Endodermal cell (in vitro differentiated cells): ENCODE data around the gene SCARF1. TPM values are rescaled to one million over a fixed set of nuclear protein-coding genes. Genes with fewer than 3 reads are reported as not detected.

Experiments
- DNase-seq: peaks from one replicate; pipeline ENCODE4 v3.0.0-alpha.2; 2017
- H3K27ac ChIP-seq: 2 replicates; pipeline ENCODE4 v1.5.1; 2013; ENCODE audit warnings: mild to moderate bottlenecking, low read depth, low read length, moderate library complexity
- H3K27me3 ChIP-seq: 2 replicates; pipeline ENCODE4 v1.6.1; 2013; ENCODE audit warnings: mild to moderate bottlenecking, low read length, moderate library complexity; ENCODE audit not compliant: insufficient read depth, control insufficient read depth, poor library complexity, severe bottlenecking
- H3K36me3 ChIP-seq: 2 replicates; pipeline ENCODE4 v1.7.0; 2013; ENCODE audit warnings: mild to moderate bottlenecking, low read length, moderate library complexity; ENCODE audit not compliant: control insufficient read depth, insufficient read depth
- H3K4me1 ChIP-seq: one replicate; pipeline ENCODE4 v1.7.0; 2013; ENCODE audit warnings: low read length; ENCODE audit not compliant: control insufficient read depth, insufficient read depth
- H3K4me3 ChIP-seq: 2 replicates; pipeline ENCODE4 v1.5.1; 2013; ENCODE audit warnings: mild to moderate bottlenecking, low read length, moderate library complexity
- H3K9ac ChIP-seq: 2 replicates; pipeline ENCODE4 v1.6.1; 2013; ENCODE audit warnings: mild to moderate bottlenecking, low read length, moderate library complexity; ENCODE audit not compliant: poor library complexity, severe bottlenecking; ENCODE audit errors: extremely low read depth
- H3K9me3 ChIP-seq: 2 replicates; pipeline ENCODE4 v1.6.1; 2013; ENCODE audit warnings: mild to moderate bottlenecking, low read length, moderate library complexity; ENCODE audit not compliant: control insufficient read depth
- H3K27ac Mint-ChIP-seq: 2 replicates; pipeline ENCODE4 v1.8.0; 2020; ENCODE audit warnings: mixed read lengths
- H3K27me3 Mint-ChIP-seq: 2 replicates; pipeline ENCODE4 v1.8.0; 2021; ENCODE audit warnings: mild to moderate bottlenecking, mixed read lengths; ENCODE audit not compliant: insufficient read depth
- H3K36me3 Mint-ChIP-seq: 2 replicates; pipeline ENCODE4 v1.8.0; 2020; ENCODE audit warnings: low read depth, mixed read lengths
- H3K4me1 Mint-ChIP-seq: 2 replicates; pipeline ENCODE4 v1.8.0; 2020; ENCODE audit warnings: mixed read lengths
- H3K4me3 Mint-ChIP-seq: 2 replicates; pipeline ENCODE4 v1.8.0; 2020; ENCODE audit warnings: mild to moderate bottlenecking, moderate library complexity, mixed read lengths
- H3K9me3 Mint-ChIP-seq: 2 replicates; pipeline ENCODE4 v1.8.0; 2020; ENCODE audit warnings: mild to moderate bottlenecking, mixed read lengths
- CTCF ChIP-seq: fragments of 200-600 bp; sonication (generic); conservative IDR thresholded peaks from 2 replicates; pipeline ENCODE4 v1.5.0; 2021; ENCODE audit warnings: antibody characterized with exemption, mild to moderate bottlenecking
- WGBS, 2 experiments: methylation state at CpG; one replicate each; pipeline versions ENCODE4 v1.1.5 to v1.1.7; 2013; ENCODE audit warnings: missing lambda C conversion rate in 2 of 2, mixed read lengths in 1 of 2; ENCODE audit not compliant: insufficient coverage in 1 of 2, insufficient read length in 1 of 2; 5-methylcytosine and 5-hydroxymethylcytosine counted together
- total RNA-seq, 2 donors: library from RNA; stranded (reverse); fragmentation: NEBNext Ultra II Directional in 1 of 2; extraction: Animal tissue kit (Norgen Biotek cat#: 25700) in 1 of 2; gene quantifications; 2 replicates in 1 of 2; 3 replicates in 1 of 2; pipeline ENCODE4 v1.2.1, GENCODE V29; 2021

The SCARF1 gene
- total RNA-seq, 2 donors from 2014 or later: 0.75 to 0.89 TPM

GRCh38 chr17:1629504-1630310, 15.8 kb downstream of the SCARF1 start:
- H3K36me3 Mint-ChIP-seq: no peaks in the 10 kb centered on the region
- H3K4me1 ChIP-seq: no peaks in the 10 kb centered on the region
- WGBS, 2 experiments: 15 to 19% methylated on average over 19 to 45 of the region's 45 CpGs
- H3K9ac ChIP-seq: peak overlapping the region; percentile 66
- H3K27ac ChIP-seq: no peak overlapping the region
- H3K4me1 Mint-ChIP-seq: peaks cover 17% of the 10 kb centered on the region
- no peaks in the 10 kb centered on the region for H3K9me3 Mint-ChIP-seq
- H3K4me3 ChIP-seq: peak overlapping the region; percentile 76
- peak overlapping the region; percentile 79 for H3K4me3 Mint-ChIP-seq
- H3K27me3 Mint-ChIP-seq: peaks cover 32% of the 10 kb centered on the region
- peak overlapping the region; percentile 61 for H3K27ac Mint-ChIP-seq
- peaks cover 24% of the 10 kb centered on the region for H3K27me3 ChIP-seq
- TF ChIP-seq CTCF: peak; percentile 78
- DNase-seq: peak; percentile 94
- H3K9me3 ChIP-seq: no peaks in the 10 kb centered on the region
- no peaks in the 10 kb centered on the region for H3K36me3 ChIP-seq

GRCh38 chr17:1628856-1629503, 16.6 kb downstream of the SCARF1 start:
- peak; percentile 62 for TF ChIP-seq CTCF
- peaks cover 17% of the 10 kb centered on the region for H3K4me1 Mint-ChIP-seq
- no peaks in the 10 kb centered on the region for H3K4me1 ChIP-seq
- WGBS, 2 experiments: 0 to 2% methylated on average over 24 to 77 of the region's 77 CpGs
- H3K36me3 Mint-ChIP-seq: no peaks in the 10 kb centered on the region
- peak overlapping the region; percentile 66 for H3K9ac ChIP-seq
- peak overlapping the region; percentile 92 for H3K27ac Mint-ChIP-seq
- no peaks in the 10 kb centered on the region for H3K9me3 Mint-ChIP-seq
- no peaks in the 10 kb centered on the region for H3K9me3 ChIP-seq
- H3K27me3 ChIP-seq: peaks cover 24% of the 10 kb centered on the region
- peaks cover 32% of the 10 kb centered on the region for H3K27me3 Mint-ChIP-seq
- peak overlapping the region; percentile 76 for H3K4me3 ChIP-seq
- H3K36me3 ChIP-seq: no peaks in the 10 kb centered on the region
- H3K27ac ChIP-seq: peak overlapping the region; percentile 95
- peak overlapping the region; percentile 79 for H3K4me3 Mint-ChIP-seq
- peak; percentile 100 for DNase-seq

GRCh38 chr17:1627982-1628855, 17.3 kb downstream of the SCARF1 start, which contains the start of gene SLC43A2:
SLC43A2 (minus strand) TSS chr17:1628834; CDS start chr17:1627874, 960 bp downstream.
- Histone ChIP-seq H3K9me3 (no peaks in the 10 kb centered on the region), H3K4me1 (no peaks in the 10 kb centered on the region), H3K27me3 (peaks cover 24% of the 10 kb centered on the region), H3K36me3 (no peaks in the 10 kb centered on the region), H3K4me3 (peak within 1 kb of the TSS; percentile 76), H3K9ac (peak within 1 kb of the TSS; percentile 66), H3K27ac (peak within 1 kb of the TSS; percentile 95)
- peaks cover 32% of the 10 kb centered on the region for H3K27me3 Mint-ChIP-seq
- TF ChIP-seq CTCF: no peak
- H3K27ac Mint-ChIP-seq: peak within 1 kb of the TSS; percentile 92
- H3K9me3 Mint-ChIP-seq: no peaks in the 10 kb centered on the region
- DNase-seq: peak; percentile 98
- H3K4me3 Mint-ChIP-seq: peak within 1 kb of the TSS; percentile 79
- H3K4me1 Mint-ChIP-seq: peaks cover 17% of the 10 kb centered on the region
- no peaks in the 10 kb centered on the region for H3K36me3 Mint-ChIP-seq
- 0 to 1% methylated on average over 62 to 95 of the region's 95 CpGs for WGBS, 2 experiments
